Esophagus (tissue), 2 donors: ENCODE results near the gene CSN2. TPM values are rescaled to one million over a fixed set of nuclear protein-coding genes. Genes with fewer than 3 reads are reported as not detected.

ENCODE experiments used
- H3K27ac ChIP-seq, 2 donors: one replicate each; pipeline ENCODE4 v1.5.1; 2013; ENCODE audit warnings: low read depth in 2 of 2, mild to moderate bottlenecking in 2 of 2, inconsistent platforms in 1 of 2, low read length in 1 of 2, moderate library complexity in 1 of 2
- H3K27me3 ChIP-seq, 2 donors: one replicate each; pipeline ENCODE4 v1.6.1; 2013; ENCODE audit warnings: low read length in 2 of 2, control low read depth in 1 of 2, mild to moderate bottlenecking in 1 of 2; ENCODE audit not compliant: insufficient read depth in 2 of 2, control insufficient read depth in 1 of 2
- H3K36me3 ChIP-seq, 2 donors: one replicate each; pipeline ENCODE4 v1.6.1; 2013; ENCODE audit warnings: low read length in 1 of 2; ENCODE audit not compliant: control insufficient read depth in 2 of 2, insufficient read depth in 2 of 2
- H3K4me1 ChIP-seq, 2 donors: one replicate each; pipeline ENCODE4 v1.6.1; 2013; ENCODE audit warnings: low read length in 1 of 2; ENCODE audit not compliant: control insufficient read depth in 2 of 2, insufficient read depth in 2 of 2
- H3K4me3 ChIP-seq, 2 donors: one replicate each; pipeline ENCODE4 v1.5.1; 2013; ENCODE audit warnings: low read length in 2 of 2, mild to moderate bottlenecking in 2 of 2, low read depth in 1 of 2, moderate library complexity in 1 of 2
- H3K9me3 ChIP-seq, 2 donors: one replicate each; pipeline ENCODE4 v1.6.1; 2013; ENCODE audit warnings: mild to moderate bottlenecking in 2 of 2, low read depth in 1 of 2, low read length in 1 of 2, moderate library complexity in 1 of 2; ENCODE audit not compliant: control insufficient read depth in 2 of 2, insufficient read depth in 1 of 2
- WGBS, 2 donors: extraction: QIAGEN DNeasy Blood & Tissue Kit; methylation state at CpG; one replicate each; pipeline ENCODE4 v1.1.7; 2013; 5-methylcytosine and 5-hydroxymethylcytosine counted together
- polyA plus RNA-seq, 2 donors: library from polyadenylated mRNA; stranded (reverse); fragments of 200-250 nt; gene quantifications; one replicate each; pipeline ENCODE4 v1.2.3, GENCODE V29; 2013
- donor health status: healthy with polysubstance abuse.
- donor health status: Bipolar disorder and iron deficiency.

Gene CSN2, protein sequence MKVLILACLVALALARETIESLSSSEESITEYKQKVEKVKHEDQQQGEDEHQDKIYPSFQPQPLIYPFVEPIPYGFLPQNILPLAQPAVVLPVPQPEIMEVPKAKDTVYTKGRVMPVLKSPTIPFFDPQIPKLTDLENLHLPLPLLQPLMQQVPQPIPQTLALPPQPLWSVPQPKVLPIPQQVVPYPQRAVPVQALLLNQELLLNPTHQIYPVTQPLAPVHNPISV
- polyA plus RNA-seq = not detected

DNA sequence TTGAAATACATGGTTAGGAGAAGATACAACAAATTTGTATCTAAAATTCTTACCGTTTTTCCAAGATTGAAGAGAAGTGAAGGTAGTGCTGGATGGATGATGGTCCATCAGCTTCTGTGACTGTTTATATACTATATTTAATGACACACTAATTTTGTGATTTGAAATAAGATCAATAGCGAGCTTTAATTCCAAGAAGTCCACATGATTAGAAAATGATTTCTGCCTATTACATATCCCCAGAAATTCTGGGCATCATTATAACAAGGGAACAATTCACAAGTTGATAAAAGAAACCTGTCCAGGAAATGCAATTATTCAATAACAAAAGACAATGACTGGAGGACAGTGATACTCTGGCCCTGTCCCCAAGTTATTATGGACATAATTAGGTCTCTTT, at the start of gene CSN2:
Gene CSN2 (minus strand): TSS at position 101 of the 400 bp plus-strand sequence. CDS start 4,733 bp downstream, outside the sequence.
- Histone ChIP-seq H3K4me3 (no peak within 1 kb of the TSS), H3K27ac (no peak within 1 kb of the TSS)

DNA sequence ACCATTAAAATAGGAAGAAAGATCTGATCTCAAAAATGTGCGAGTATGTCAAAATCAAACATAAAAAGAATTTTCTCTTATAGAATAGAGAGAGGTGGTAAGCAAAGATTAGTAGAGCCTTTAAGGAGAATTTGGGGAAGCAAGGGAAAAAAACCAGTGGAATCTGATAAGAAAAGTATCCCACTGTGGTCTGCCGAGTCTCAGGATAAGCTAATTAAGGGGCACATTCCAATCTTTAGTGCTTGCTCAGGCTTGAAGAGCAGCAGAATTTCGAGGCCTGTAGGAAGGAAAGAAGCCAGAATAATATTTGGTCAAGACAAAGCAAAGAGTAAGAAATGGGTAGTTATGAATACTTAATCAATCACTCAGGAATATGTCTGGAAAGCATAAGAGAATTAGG, 43.2 kb upstream of the CSN2 start:
- Histone ChIP-seq H3K36me3 (no peaks in the 10 kb centered on the region), H3K9me3 (no peaks in the 10 kb centered on the region), H3K4me3 (no peak overlapping the region), H3K4me1 (no peaks in the 10 kb centered on the region), H3K27ac (no peak overlapping the region), H3K27me3 (no peaks in the 10 kb centered on the region)
- 52 to 54% methylated on average over 3 of the region's 3 CpGs for WGBS, 2 donors

More for the DNA sequence above, at the start of gene CSN2:
- no peaks in the 10 kb centered on the region for H3K4me1 ChIP-seq
- H3K9me3 ChIP-seq = no peaks in the 10 kb centered on the region
- WGBS, 2 donors = 85 to 97% methylated on average over 2 of the region's 2 CpGs
- no peaks in the 10 kb centered on the region for H3K27me3 ChIP-seq
- no peaks in the 10 kb centered on the region for H3K36me3 ChIP-seq

DNA sequence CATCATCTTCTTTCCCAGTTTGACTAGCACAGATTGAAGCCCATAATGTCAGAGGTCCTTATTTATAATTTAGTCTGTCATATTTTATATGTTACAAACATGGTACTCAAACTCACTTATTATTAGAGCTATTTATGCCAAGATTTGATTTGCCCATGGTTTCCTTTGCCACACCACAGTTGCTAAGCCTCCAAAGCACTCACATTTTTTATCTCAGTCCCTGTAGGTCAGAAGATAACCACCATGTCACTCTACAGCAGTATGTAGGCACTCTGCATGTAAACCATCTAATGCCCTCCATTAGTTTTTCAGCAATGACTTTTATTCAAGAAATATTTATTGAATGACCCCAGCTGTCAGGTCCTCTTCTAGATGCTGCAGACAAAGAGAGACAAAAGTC, 37.0 kb upstream of the CSN2 start:
- no peaks in the 10 kb centered on the region for H3K4me1 ChIP-seq
- no peaks in the 10 kb centered on the region for H3K36me3 ChIP-seq
- no peak overlapping the region for H3K27ac ChIP-seq
- no peaks in the 10 kb centered on the region for H3K27me3 ChIP-seq
- H3K4me3 ChIP-seq = no peak overlapping the region
- no peaks in the 10 kb centered on the region for H3K9me3 ChIP-seq

DNA sequence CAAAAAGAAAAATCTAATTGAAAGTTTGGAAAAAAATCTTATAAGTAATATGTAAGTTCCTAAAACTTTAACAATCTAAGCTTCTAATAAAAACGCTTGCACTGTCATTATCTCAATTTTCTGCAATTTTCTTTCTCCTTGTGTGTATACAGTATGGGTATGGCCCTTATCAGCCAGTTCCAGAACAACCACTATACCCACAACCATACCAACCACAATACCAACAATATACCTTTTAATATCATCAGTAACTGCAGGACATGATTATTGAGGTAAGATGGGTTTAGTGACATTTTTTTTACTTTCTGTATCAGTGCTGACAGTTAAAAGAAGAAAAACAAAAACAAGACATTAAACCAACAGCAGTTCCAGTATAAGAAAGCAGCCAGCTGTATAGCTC, 35.2 kb upstream of the CSN2 start:
- Histone ChIP-seq H3K9me3 (no peaks in the 10 kb centered on the region), H3K4me3 (no peak overlapping the region), H3K4me1 (no peaks in the 10 kb centered on the region), H3K27me3 (no peaks in the 10 kb centered on the region), H3K27ac (no peak overlapping the region), H3K36me3 (no peaks in the 10 kb centered on the region)
- 88% methylated on average over 1 of the region's 1 CpG for WGBS, 2 donors

DNA sequence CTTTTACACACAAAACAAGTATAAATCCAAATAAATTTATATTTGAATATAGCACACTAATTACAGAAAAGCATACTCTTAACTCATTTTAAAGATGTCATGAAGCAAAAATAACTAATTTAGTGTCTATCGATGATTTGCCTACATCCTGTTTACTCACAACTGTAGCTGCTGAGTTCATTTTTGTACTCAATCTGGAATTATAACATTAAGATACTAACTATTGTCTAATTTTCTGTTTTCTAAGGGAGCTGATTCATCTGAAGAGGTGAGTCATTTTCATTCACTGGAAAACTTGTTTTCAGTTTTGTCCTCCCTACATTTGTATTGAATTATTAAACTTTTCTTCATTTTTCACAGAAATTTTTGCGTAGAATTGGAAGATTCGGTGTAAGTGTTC, 33.9 kb upstream of the CSN2 start:
- H3K9me3 ChIP-seq = no peaks in the 10 kb centered on the region
- H3K36me3 ChIP-seq = no peaks in the 10 kb centered on the region
- H3K27me3 ChIP-seq = no peaks in the 10 kb centered on the region
- H3K4me3 ChIP-seq = no peak overlapping the region
- no peaks in the 10 kb centered on the region for H3K4me1 ChIP-seq
- 78 to 82% methylated on average over 3 of the region's 3 CpGs for WGBS, 2 donors
- no peak overlapping the region for H3K27ac ChIP-seq

DNA sequence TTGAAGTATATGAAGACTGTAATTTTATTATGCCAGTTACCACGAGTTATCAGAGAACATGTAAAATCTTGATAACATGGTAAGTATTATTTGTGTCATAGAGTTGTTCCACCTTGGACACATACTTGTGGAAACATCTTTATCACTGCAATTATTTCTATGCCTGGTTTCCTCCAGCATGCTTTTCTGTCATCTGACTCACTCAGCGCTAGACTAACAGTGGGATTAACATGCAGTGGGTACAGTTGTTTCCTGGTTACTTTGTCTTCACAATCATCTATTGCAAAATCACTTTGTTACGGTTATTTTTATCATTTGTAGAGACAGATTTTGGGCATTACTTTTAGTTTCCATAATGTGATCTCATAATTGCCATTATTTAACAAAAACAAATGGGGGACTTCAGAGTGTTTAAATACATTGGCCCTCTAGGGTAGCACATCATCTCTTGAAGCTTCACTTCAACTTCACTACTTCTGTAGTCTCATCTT, 30.0 kb upstream of the CSN2 start, which contains the start of gene STATH:
Gene STATH (plus strand): TSS at position 441 of the 491 bp plus-strand sequence. CDS start 2,472 bp downstream, outside the sequence.
- Histone ChIP-seq H3K27me3 (no peaks in the 10 kb centered on the region), H3K4me1 (no peaks in the 10 kb centered on the region), H3K9me3 (no peaks in the 10 kb centered on the region), H3K4me3 (no peak within 1 kb of the TSS), H3K27ac (no peak within 1 kb of the TSS), H3K36me3 (no peaks in the 10 kb centered on the region)
- WGBS, 2 donors = 43 to 52% methylated on average over 3 of the region's 3 CpGs

DNA sequence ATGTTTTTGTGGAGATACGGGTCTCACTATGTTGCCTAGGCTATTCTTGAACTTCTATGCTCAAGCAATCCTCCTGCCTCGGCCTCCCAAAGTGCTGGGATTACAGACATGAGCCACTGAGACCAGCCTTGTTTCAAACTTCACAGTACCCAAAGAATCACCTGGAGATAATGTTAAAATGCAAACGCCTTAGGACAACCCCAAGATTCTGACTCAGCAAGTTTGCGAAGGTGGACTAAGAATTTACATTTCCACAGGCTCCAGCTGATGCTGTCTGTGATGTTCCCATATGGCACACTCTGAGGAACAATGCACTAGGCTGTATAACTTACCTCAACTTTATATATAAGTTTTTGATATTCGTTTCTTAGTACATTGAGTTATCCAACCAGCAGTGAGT, 29.3 kb upstream of the CSN2 start:
- Histone ChIP-seq H3K9me3 (no peaks in the 10 kb centered on the region), H3K27ac (no peak overlapping the region), H3K27me3 (no peaks in the 10 kb centered on the region), H3K36me3 (no peaks in the 10 kb centered on the region), H3K4me1 (no peaks in the 10 kb centered on the region), H3K4me3 (no peak overlapping the region)
- WGBS, 2 donors = 81 to 84% methylated on average over 5 of the region's 5 CpGs

DNA sequence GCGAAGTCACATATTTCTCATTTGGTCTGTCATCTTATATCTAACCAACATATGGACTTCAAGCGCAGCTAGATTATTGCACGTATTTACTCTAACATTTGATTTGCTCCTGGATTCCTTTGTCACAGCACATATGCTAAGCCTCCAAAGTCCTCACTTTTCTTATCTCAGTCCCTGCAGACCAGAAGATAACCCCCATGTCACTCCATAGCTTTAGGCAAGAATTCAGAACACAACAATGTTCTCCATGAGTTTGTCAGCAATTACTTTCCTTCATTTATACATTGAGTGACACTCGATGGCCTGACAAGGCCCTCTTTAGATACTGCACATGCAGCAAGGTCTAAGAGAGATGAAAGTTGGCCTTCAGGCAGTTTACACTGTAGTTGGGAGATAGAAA, 25.5 kb upstream of the CSN2 start:
- H3K27me3 ChIP-seq = no peaks in the 10 kb centered on the region
- no peaks in the 10 kb centered on the region for H3K36me3 ChIP-seq
- H3K4me1 ChIP-seq = no peaks in the 10 kb centered on the region
- no peaks in the 10 kb centered on the region for H3K9me3 ChIP-seq
- 76 to 83% methylated on average over 4 of the region's 4 CpGs for WGBS, 2 donors
- no peak overlapping the region for H3K27ac ChIP-seq
- no peak overlapping the region for H3K4me3 ChIP-seq

DNA sequence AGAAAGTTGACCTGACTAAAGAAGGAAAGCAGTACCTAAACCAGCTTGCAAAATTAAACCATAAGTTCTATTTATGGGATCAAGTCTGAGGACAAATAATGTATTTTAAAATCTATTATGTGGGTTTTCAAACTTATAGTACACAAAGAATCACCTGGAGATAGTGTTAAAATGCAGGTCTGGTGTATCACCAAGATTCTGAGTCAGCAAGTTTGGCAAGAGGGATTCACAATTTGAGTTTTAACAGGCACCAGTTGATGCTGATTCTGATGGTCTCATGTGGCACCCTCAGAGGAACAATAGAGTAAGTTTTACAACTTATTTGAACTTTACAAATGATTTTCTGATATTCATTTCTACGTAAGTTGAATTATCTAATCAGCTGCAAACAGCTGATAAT, 21.1 kb upstream of the CSN2 start:
- Histone ChIP-seq H3K27me3 (no peaks in the 10 kb centered on the region), H3K4me1 (no peaks in the 10 kb centered on the region), H3K27ac (no peak overlapping the region), H3K9me3 (no peaks in the 10 kb centered on the region), H3K4me3 (no peak overlapping the region), H3K36me3 (no peaks in the 10 kb centered on the region)
- WGBS, 2 donors = 81 to 83% methylated on average over 1 of the region's 1 CpG

DNA sequence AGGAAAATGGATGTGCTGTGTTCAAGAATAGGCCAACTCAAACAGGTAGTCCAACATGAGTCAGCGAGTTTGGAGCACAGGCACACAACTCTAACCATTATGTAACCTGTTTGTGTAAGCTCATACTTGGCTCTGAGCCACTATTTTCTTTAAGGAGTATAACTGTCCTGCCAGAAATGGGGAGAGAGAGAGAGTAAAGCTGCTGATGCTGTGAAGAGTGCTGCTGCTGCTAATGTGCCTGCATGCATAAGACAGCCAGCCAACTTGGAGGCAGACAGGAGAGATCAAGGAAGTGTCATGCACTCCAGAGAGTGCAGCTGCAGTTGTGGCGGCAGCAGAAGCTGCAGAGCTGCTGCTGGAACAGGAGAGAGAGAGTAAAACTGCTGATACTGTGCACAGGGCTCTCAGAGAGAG, 18.5 kb upstream of the CSN2 start:
- no peaks in the 10 kb centered on the region for H3K36me3 ChIP-seq
- no peaks in the 10 kb centered on the region for H3K27me3 ChIP-seq
- no peaks in the 10 kb centered on the region for H3K4me1 ChIP-seq
- H3K4me3 ChIP-seq = no peak overlapping the region
- H3K9me3 ChIP-seq = no peaks in the 10 kb centered on the region
- H3K27ac ChIP-seq = no peak overlapping the region
- WGBS, 2 donors = 14 to 20% methylated on average over 2 of the region's 2 CpGs
